ENCODE measurements around the gene PRKCA.

PRKCA gene

GRCh38 chr17:66848496-66848895 is 546.1 kb downstream of the PRKCA start:
- DNase-seq, result no peak

GRCh38 chr17:66849032-66849655 is 546.7 kb downstream of the PRKCA start:
- DNase-seq, result no peak

- DNase-seq, result no peak
These were observed 547.6 kb downstream of the PRKCA start for GRCh38 chr17:66849851-66850580.

GRCh38 chr17:66850692-66851091 is 548.3 kb downstream of the PRKCA start:
- no peak for DNase-seq

- DNase-seq, result no peak
These were observed 552.8 kb downstream of the PRKCA start for GRCh38 chr17:66855204-66855603.

- no peak for DNase-seq
These were observed 556.0 kb downstream of the PRKCA start for GRCh38 chr17:66858226-66859083.

GRCh38 chr17:66859353-66859752 is 556.9 kb downstream of the PRKCA start:
- DNase-seq, result no peak

GRCh38 chr17:66860204-66860603 is 557.8 kb downstream of the PRKCA start:
- no peak for DNase-seq

Data from inflammatory macrophage (primary cell).